ENCODE measurements around the gene NCAPD2.

DNA sequence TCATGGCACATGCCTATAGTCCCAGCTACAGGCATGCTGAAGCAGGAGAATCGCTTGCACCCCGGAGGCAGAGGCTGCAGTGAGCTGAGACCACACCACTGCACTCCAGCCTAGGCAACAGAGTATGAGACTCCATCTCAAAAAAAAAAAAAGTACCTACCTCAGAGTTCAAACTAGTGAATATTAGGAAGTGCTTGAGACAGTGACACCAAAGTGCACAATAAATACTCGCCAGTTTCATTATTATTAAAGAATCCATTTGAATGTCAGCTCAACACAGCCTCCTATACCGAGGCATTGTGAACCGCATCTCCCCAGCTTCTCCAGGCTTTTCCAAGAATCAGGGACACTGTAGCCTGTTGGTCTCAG, 45.4 kb downstream of the NCAPD2 start:
- TF ChIP-seq, protein P1, sequence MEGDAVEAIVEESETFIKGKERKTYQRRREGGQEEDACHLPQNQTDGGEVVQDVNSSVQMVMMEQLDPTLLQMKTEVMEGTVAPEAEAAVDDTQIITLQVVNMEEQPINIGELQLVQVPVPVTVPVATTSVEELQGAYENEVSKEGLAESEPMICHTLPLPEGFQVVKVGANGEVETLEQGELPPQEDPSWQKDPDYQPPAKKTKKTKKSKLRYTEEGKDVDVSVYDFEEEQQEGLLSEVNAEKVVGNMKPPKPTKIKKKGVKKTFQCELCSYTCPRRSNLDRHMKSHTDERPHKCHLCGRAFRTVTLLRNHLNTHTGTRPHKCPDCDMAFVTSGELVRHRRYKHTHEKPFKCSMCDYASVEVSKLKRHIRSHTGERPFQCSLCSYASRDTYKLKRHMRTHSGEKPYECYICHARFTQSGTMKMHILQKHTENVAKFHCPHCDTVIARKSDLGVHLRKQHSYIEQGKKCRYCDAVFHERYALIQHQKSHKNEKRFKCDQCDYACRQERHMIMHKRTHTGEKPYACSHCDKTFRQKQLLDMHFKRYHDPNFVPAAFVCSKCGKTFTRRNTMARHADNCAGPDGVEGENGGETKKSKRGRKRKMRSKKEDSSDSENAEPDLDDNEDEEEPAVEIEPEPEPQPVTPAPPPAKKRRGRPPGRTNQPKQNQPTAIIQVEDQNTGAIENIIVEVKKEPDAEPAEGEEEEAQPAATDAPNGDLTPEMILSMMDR (IDR thresholded peaks at IDR 0.05), result no peak
- TF ChIP-seq POLR2A (IDR thresholded peaks at IDR 0.05) (no peak), EP300 (IDR thresholded peaks at IDR 0.05) (no peak)
